GM18511 (cell line): Measurements from ENCODE around the gene ZNF791.
"Not testable (repeated sequence)": the region's sequence is repeated elsewhere in the genome, so short reads cannot be mapped to it uniquely, and the experiment has no call there.

ENCODE experiments used
- ATAC-seq: cut with Tn5 transposase; IDR thresholded peaks from one replicate; pipeline ENCODE4 v1.9.1; 2021; ENCODE audit warnings: mild to moderate bottlenecking, moderate library complexity; ENCODE audit not compliant: unreplicated experiment

The ZNF791 gene

GRCh38 chr19:12665671-12666264, 55.0 kb downstream of the ZNF791 start:
- ATAC-seq = no peak

- ATAC-seq = peak; percentile 51
These were observed 55.7 kb downstream of the ZNF791 start, which contains the start of the genes MAN2B1 and WDR83 for GRCh38 chr19:12666265-12667048. Gene MAN2B1, minus strand, starts transcription at chr19:12666742. Its CDS starts 41 bp downstream, at chr19:12666701. Gene WDR83, plus strand, starts transcription at chr19:12666807. Its CDS starts 2,984 bp downstream, at chr19:12669791.

- no peak for ATAC-seq
These were observed 57.1 kb downstream of the ZNF791 start for GRCh38 chr19:12667731-12668302.

GRCh38 chr19:12668346-12668745, 57.6 kb downstream of the ZNF791 start:
- ATAC-seq = no peak

GRCh38 chr19:12668932-12669269, 58.2 kb downstream of the ZNF791 start:
- ATAC-seq = no peak

GRCh38 chr19:12669270-12670158, 58.8 kb downstream of the ZNF791 start:
- ATAC-seq = no peak

GRCh38 chr19:12670159-12670928, 59.6 kb downstream of the ZNF791 start:
- ATAC-seq = no peak

GRCh38 chr19:12672744-12673143, 62.0 kb downstream of the ZNF791 start:
- no peak for ATAC-seq

- ATAC-seq = no peak
These were observed 64.7 kb downstream of the ZNF791 start for GRCh38 chr19:12675399-12675798.

- no peak for ATAC-seq
These were observed 65.2 kb downstream of the ZNF791 start for GRCh38 chr19:12675940-12676339.

GRCh38 chr19:12676384-12676792, 65.7 kb downstream of the ZNF791 start:
- no peak for ATAC-seq

- no peak for ATAC-seq
These were observed 66.2 kb downstream of the ZNF791 start for GRCh38 chr19:12676928-12677327.

- ATAC-seq = not testable (repeated sequence)
These were observed 67.3 kb downstream of the ZNF791 start for GRCh38 chr19:12678039-12678438.

GRCh38 chr19:12680034-12680433, 69.3 kb downstream of the ZNF791 start:
- no peak for ATAC-seq

- peak; percentile 69 for ATAC-seq
These were observed 70.6 kb downstream of the ZNF791 start, which contains the start of gene DHPS for GRCh38 chr19:12681074-12681987. Gene DHPS, minus strand, starts transcription at chr19:12681880. Its CDS starts 114 bp downstream, at chr19:12681766.
